Type B pancreatic cell (in vitro differentiated cells): ENCODE measurements around the gene GTF2IRD1. TPM values are rescaled to one million over a fixed set of nuclear protein-coding genes. Genes with fewer than 3 reads are reported as not detected.
"Not testable (repeated sequence)": the region's sequence is repeated elsewhere in the genome, so short reads cannot be mapped to it uniquely, and the experiment has no call there.

Experiments
- DNase-seq: peaks from one replicate; pipeline ENCODE4 v3.0.0; 2021; ENCODE audit warnings: mixed read lengths; ENCODE audit not compliant: unreplicated experiment; ENCODE audit errors: extremely low spot score
- H3K27ac Mint-ChIP-seq: 2 replicates; pipeline ENCODE4 v1.8.0; 2021; ENCODE audit warnings: mild to moderate bottlenecking, mixed read lengths
- H3K27me3 Mint-ChIP-seq: 2 replicates; pipeline ENCODE4 v1.8.0; 2021; ENCODE audit warnings: mixed read lengths
- H3K36me3 Mint-ChIP-seq: 2 replicates; pipeline ENCODE4 v1.8.0; 2021; ENCODE audit warnings: mixed read lengths
- H3K4me1 Mint-ChIP-seq: one replicate; pipeline ENCODE4 v1.8.0; 2021; ENCODE audit warnings: mixed read lengths; ENCODE audit not compliant: unreplicated experiment
- H3K4me3 Mint-ChIP-seq: 2 replicates; pipeline ENCODE4 v1.8.0; 2021; ENCODE audit warnings: mild to moderate bottlenecking, mixed read lengths
- H3K9me3 Mint-ChIP-seq: 2 replicates; pipeline ENCODE4 v1.8.0; 2021; ENCODE audit warnings: mixed read lengths
- total RNA-seq: library from RNA; stranded (reverse); gene quantifications from 2 replicates; pipeline ENCODE4 v1.2.1, GENCODE V29; 2021; ENCODE audit warnings: low replicate concordance
- TF ChIP-seq, protein P1 (sequence below): fragments of 200-600 bp; sonication (generic); conservative IDR thresholded peaks from 2 replicates; pipeline ENCODE4 v1.5.0; 2021; ENCODE audit warnings: antibody characterized with exemption, mild to moderate bottlenecking

GTF2IRD1 gene
- total RNA-seq, 1 donor from 2014 or later = 47.9 TPM

DNA sequence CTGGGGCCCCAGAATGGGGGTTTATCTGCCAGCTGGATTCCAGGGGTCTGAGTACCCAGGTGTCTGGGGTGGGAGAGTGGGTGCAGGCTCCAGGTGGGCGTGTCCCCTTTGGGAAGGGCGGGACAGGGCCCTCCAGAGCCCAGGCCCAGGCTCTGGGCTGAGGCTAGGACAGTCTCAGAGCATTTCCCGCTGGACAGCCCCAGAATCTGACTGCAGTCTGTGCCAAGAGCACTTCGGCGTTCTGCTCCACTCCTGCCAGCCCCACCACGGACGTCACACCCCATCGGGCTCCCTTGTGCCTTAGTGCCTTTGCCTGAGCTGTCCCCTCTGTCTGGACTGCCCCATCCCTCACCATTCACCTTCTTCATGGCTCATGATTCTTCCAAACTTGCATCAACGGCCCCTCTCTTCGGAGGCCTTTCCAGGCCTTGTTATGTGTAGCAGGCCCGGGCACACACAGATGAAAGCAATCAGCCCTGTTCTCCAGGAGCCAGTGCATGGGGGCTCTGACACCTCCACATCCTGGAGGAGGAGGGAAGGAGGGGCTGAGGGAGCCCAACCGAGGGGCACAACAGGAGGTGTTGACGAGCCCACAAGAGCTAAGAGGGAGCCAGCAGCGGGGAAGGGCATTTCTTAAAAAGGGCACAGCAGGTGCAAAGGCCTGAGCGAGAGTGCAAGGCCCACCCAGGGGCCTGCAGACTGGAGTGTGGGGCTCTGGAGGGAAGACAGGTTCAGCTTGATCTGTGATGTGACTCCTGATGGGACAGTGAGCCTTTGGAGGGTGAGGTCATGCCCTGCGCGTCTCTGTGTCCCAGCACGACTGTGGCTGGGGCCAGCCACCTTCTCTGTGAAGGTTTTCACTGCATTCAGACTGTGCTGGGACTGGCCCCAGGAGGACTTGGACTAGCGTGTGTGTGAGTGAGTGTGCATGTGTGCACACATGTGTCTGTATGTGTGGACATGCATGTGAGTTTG is 41.7 kb downstream of the GTF2IRD1 start:
- no peak for DNase-seq
- Mint-ChIP-seq H3K9me3 (no peaks in the 10 kb centered on the region), H3K27ac (no peak overlapping the region), H3K4me3 (no peak overlapping the region), H3K27me3 (no peaks in the 10 kb centered on the region), H3K4me1 (peaks cover 22% of the 10 kb centered on the region), H3K36me3 (peaks cover 30% of the 10 kb centered on the region)
- TF ChIP-seq, protein P1, sequence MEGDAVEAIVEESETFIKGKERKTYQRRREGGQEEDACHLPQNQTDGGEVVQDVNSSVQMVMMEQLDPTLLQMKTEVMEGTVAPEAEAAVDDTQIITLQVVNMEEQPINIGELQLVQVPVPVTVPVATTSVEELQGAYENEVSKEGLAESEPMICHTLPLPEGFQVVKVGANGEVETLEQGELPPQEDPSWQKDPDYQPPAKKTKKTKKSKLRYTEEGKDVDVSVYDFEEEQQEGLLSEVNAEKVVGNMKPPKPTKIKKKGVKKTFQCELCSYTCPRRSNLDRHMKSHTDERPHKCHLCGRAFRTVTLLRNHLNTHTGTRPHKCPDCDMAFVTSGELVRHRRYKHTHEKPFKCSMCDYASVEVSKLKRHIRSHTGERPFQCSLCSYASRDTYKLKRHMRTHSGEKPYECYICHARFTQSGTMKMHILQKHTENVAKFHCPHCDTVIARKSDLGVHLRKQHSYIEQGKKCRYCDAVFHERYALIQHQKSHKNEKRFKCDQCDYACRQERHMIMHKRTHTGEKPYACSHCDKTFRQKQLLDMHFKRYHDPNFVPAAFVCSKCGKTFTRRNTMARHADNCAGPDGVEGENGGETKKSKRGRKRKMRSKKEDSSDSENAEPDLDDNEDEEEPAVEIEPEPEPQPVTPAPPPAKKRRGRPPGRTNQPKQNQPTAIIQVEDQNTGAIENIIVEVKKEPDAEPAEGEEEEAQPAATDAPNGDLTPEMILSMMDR = no peak

DNA sequence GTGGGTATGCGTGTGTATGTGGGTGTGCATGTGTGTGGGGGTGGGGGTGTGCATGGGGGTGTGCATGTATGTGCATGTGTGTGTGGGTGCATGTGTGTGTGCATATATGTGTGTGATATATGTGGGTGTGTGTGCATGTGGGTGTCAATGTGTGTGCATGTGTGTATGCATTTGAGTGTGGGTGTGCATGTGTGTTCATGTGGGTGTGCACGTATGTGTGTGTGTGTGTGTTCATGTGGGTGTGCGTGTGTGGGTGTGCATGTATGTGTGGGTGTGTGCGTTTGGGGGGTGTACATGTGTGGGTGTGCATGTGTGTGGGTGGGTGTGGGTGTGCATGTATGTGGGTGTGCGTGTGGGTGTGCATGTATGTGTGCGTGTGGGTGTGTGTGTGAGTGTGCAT is 42.6 kb downstream of the GTF2IRD1 start:
- no peak overlapping the region for H3K4me3 Mint-ChIP-seq
- H3K9me3 Mint-ChIP-seq = no peaks in the 10 kb centered on the region
- H3K27ac Mint-ChIP-seq = no peak overlapping the region
- TF ChIP-seq, protein P1 = no peak
- H3K4me1 Mint-ChIP-seq = peaks cover 18% of the 10 kb centered on the region
- no peak for DNase-seq
- no peaks in the 10 kb centered on the region for H3K27me3 Mint-ChIP-seq
- peaks cover 25% of the 10 kb centered on the region for H3K36me3 Mint-ChIP-seq

DNA sequence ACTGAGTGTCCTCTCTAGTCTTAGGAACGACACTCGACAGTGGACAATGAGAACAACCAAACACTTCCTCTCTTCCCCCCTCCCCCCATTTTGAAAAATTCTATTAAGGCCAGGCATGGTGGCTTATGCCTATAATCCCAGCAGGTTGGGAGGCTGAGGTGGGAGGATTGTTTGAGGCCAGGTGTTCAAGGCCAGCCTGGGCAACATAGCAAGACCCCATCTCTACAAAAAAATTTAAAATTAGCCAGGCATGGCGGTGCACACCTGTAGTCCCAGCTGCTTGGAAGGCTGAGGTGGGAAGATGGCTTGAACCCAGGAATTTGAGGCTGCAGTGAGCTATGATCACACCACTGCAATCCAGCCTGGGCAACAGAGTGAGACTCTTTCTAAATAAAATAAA is 43.1 kb downstream of the GTF2IRD1 start:
- H3K27me3 Mint-ChIP-seq = not testable (repeated sequence)

DNA sequence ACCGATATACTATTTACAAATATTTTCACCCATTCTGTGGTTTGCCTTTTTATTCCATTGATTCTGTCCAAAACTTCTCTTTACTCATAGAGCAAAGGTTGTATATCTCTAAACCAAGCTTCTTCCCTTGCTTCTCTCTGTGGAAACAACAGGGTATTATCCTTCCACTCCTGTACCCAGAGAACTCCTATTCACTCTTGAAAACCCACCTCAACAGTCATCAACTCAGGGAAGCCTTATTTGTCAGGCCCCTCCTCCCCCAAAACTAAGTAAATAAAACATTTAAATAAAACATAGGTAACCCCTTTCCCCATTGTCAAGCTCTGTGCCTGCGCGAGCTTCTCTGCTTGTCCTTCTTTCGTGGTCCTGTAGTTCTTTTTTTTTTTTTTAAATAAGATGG is 44.6 kb downstream of the GTF2IRD1 start:
- H3K4me1 Mint-ChIP-seq = peaks cover 18% of the 10 kb centered on the region
- H3K27me3 Mint-ChIP-seq = no peaks in the 10 kb centered on the region
- H3K27ac Mint-ChIP-seq = peak overlapping the region; percentile 3
- H3K36me3 Mint-ChIP-seq = peaks cover 11% of the 10 kb centered on the region
- H3K4me3 Mint-ChIP-seq = no peak overlapping the region
- TF ChIP-seq, protein P1 = no peak
- H3K9me3 Mint-ChIP-seq = no peaks in the 10 kb centered on the region
- DNase-seq = no peak

More for the DNA sequence above, 43.1 kb downstream of the GTF2IRD1 start:
- Mint-ChIP-seq H3K4me1 (peaks cover 18% of the 10 kb centered on the region), H3K36me3 (peaks cover 20% of the 10 kb centered on the region)
- H3K4me3 Mint-ChIP-seq, H3K27ac Mint-ChIP-seq, DNase-seq, H3K9me3 Mint-ChIP-seq: not testable (repeated sequence)

DNA sequence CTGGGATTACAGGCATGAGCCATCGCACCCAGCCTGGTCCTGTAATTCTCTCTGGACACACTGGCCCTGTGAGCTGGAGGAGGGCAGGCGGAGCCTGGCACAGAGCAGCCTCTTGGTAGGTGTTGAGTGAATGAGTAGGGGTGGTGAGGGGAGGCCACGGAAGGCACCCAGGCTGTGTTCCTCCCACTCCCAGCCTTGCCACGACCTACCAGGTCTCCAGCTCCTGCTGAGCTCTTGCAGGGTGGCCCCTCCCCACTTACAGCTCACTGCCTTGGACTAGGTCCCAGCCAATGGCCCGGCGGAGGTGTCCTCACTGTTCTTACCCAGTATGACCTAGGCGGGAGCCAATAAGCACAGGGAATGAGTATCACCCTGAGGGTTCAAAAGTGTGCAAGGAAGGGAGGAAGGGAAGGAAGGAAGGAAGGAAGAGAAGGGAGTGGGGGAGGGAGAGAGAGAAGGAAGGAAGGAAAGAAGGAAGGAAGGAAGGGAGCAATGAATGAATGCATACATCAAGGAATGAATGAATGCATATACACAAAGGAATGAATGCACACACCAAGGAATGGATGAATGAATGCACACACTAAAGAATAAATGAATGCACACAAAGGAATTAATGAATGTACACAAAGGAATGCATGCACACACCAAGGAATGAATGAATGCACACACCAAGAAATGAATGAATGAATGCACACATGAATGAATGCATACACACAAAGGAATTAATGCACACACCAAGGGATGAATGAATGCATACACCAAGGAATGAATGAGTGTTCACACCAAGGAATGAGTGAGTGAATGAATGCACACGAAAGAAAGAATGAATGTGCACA is 45.5 kb downstream of the GTF2IRD1 start:
- Mint-ChIP-seq H3K9me3 (no peaks in the 10 kb centered on the region), H3K27me3 (no peaks in the 10 kb centered on the region), H3K4me1 (peaks cover 18% of the 10 kb centered on the region), H3K36me3 (peaks cover 11% of the 10 kb centered on the region), H3K4me3 (no peak overlapping the region), H3K27ac (peak overlapping the region; percentile 67)
- TF ChIP-seq, protein P1 = no peak
- no peak for DNase-seq
